ENCODE results near the gene NHERF1. TPM values are rescaled to one million over a fixed set of nuclear protein-coding genes. Genes with fewer than 3 reads are reported as not detected.

NHERF1 gene
- total RNA-seq, 1 donor from 2014 or later: 108 TPM

GRCh38 chr17:74761931-74762330, 13.5 kb downstream of the NHERF1 start:
- Mint-ChIP-seq H3K9me3 (ENCODE audit: low read depth) (no peaks in the 10 kb centered on the region), H3K27ac (ENCODE audit: unreplicated experiment) (peak overlapping the region; percentile 17), H3K36me3 (ENCODE audit: low read depth) (peaks cover 1% of the 10 kb centered on the region), H3K4me3 (ENCODE audit: unreplicated experiment) (no peak overlapping the region), H3K27me3 (ENCODE audit: low read depth) (no peaks in the 10 kb centered on the region), H3K4me1 (ENCODE audit: low read depth) (peaks cover 88% of the 10 kb centered on the region)
- peak; percentile 74 for DNase-seq (ENCODE audit: low spot score)
- TF ChIP-seq CTCF (IDR thresholded peaks at IDR 0.05): no peak

DNA sequence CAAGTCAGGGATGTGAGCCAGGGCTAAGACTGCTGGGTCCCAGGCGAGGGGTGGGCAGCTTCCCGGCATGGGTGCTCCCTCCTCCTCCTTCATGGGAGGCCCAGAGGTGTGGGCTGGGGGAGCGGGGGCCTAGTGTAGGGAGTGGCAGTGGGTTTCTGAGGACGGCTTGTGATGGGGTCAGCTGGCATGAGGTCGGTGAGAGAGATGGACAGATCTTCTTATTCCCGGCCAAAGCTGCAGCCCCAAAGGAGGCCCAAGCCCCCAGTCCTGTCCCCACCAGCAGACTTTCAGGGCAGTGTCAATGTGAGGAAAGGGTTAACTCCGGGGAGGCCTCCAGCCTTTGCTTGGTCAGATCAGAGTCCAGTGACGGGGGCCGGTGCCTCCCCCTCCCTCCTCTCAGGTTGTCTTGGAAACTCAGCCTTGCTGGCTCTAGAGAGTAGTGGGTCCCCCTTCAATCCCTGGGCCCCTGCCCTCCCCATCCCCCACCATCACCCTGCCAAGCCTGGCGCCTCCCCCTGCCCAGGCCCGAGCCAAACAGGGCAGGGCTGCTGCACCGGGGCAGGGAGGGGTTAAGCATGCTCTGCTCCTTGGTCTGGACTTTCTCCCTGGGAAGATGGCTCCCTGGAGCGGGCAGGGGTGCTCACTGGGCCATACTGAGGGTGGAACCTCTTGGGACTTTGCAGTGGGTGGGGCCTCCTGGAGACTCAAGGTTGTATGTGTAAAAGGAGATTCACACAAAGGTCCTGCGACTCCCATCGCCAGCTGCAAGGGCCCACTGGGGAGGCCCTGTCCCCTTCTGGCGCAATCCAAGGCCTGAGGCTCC, 15.3 kb downstream of the NHERF1 start:
- peak; percentile 91 for DNase-seq (ENCODE audit: low spot score)
- Mint-ChIP-seq H3K9me3 (ENCODE audit: low read depth) (no peaks in the 10 kb centered on the region), H3K27me3 (ENCODE audit: low read depth) (no peaks in the 10 kb centered on the region), H3K4me3 (ENCODE audit: unreplicated experiment) (peak overlapping the region; percentile 42), H3K27ac (ENCODE audit: unreplicated experiment) (peak overlapping the region; percentile 36), H3K4me1 (ENCODE audit: low read depth) (peaks cover 88% of the 10 kb centered on the region), H3K36me3 (ENCODE audit: low read depth) (peaks cover 6% of the 10 kb centered on the region)
- TF ChIP-seq CTCF (IDR thresholded peaks at IDR 0.05): no peak

GRCh38 chr17:74764751-74765286, 16.4 kb downstream of the NHERF1 start:
- H3K9me3 Mint-ChIP-seq (ENCODE audit: low read depth): no peaks in the 10 kb centered on the region
- H3K4me1 Mint-ChIP-seq (ENCODE audit: low read depth): peaks cover 84% of the 10 kb centered on the region
- no peak for TF ChIP-seq CTCF (IDR thresholded peaks at IDR 0.05)
- H3K4me3 Mint-ChIP-seq (ENCODE audit: unreplicated experiment): no peak overlapping the region
- H3K27ac Mint-ChIP-seq (ENCODE audit: unreplicated experiment): peak overlapping the region; percentile 25
- DNase-seq (ENCODE audit: low spot score): no peak
- peaks cover 6% of the 10 kb centered on the region for H3K36me3 Mint-ChIP-seq (ENCODE audit: low read depth)
- no peaks in the 10 kb centered on the region for H3K27me3 Mint-ChIP-seq (ENCODE audit: low read depth)

- no peak for DNase-seq (ENCODE audit: low spot score)
- Mint-ChIP-seq H3K36me3 (ENCODE audit: low read depth) (peaks cover 10% of the 10 kb centered on the region), H3K27me3 (ENCODE audit: low read depth) (no peaks in the 10 kb centered on the region), H3K9me3 (ENCODE audit: low read depth) (no peaks in the 10 kb centered on the region), H3K4me1 (ENCODE audit: low read depth) (peaks cover 74% of the 10 kb centered on the region), H3K27ac (ENCODE audit: unreplicated experiment) (no peak overlapping the region), H3K4me3 (ENCODE audit: unreplicated experiment) (no peak overlapping the region)
- TF ChIP-seq CTCF (IDR thresholded peaks at IDR 0.05): no peak
Observed at GRCh38 chr17:74766413-74766812, 18.0 kb downstream of the NHERF1 start.

DNA sequence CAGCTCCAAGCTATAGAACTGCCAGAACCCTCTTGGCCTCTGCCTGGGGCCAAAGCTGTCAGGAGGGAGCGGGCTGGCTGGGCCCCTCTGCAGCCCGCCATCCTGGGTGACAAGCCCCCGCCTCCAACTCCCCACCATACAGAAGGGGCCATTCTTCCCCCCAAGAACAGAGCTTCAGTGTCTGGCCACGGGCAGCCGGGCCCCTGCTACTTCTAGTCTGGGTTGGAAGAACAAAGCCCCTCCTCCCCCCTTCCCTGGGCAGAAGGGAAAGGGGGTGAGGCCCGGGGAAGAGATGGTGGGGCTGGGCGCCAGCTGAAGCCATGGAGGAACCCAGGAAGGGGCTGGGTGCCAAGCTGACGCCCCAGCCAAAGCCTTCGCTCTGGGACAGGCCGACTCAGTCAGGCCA, 18.7 kb downstream of the NHERF1 start:
- TF ChIP-seq CTCF (IDR thresholded peaks at IDR 0.05): no peak
- Mint-ChIP-seq H3K36me3 (ENCODE audit: low read depth) (peaks cover 10% of the 10 kb centered on the region), H3K27ac (ENCODE audit: unreplicated experiment) (peak overlapping the region; percentile 45), H3K4me1 (ENCODE audit: low read depth) (peaks cover 69% of the 10 kb centered on the region), H3K4me3 (ENCODE audit: unreplicated experiment) (no peak overlapping the region), H3K9me3 (ENCODE audit: low read depth) (no peaks in the 10 kb centered on the region), H3K27me3 (ENCODE audit: low read depth) (no peaks in the 10 kb centered on the region)
- DNase-seq (ENCODE audit: low spot score): peak; percentile 64

Measured in chondrocyte (in vitro differentiated cells).